ENCODE results near the gene CLNK.

CLNK gene

GRCh38 chr4:10729366-10729765 is 44.8 kb upstream of the CLNK start:
- TF ChIP-seq SUZ12 (IDR thresholded peaks at IDR 0.05) (no peak), L3MBTL2 (conservative IDR thresholded peaks at IDR 0.05) (no peak), SP1 (IDR thresholded peaks at IDR 0.05) (no peak), FOXK2 (IDR thresholded peaks at IDR 0.05) (no peak), CTBP1 (IDR thresholded peaks at IDR 0.05; ENCODE audit: borderline replicate concordance) (no peak), FOXA1 (IDR thresholded peaks at IDR 0.05) (no peak), ARNT (IDR thresholded peaks at IDR 0.05) (no peak), FOXM1 (IDR thresholded peaks at IDR 0.05; ENCODE audit: borderline replicate concordance) (no peak), ELF4 (IDR thresholded peaks at IDR 0.05) (no peak), BHLHE40 (IDR thresholded peaks at IDR 0.05; ENCODE audit: borderline replicate concordance) (no peak), LEF1 (IDR thresholded peaks at IDR 0.05; ENCODE audit: borderline replicate concordance) (no peak), TARDBP (IDR thresholded peaks at IDR 0.05) (no peak), ZNF384 (IDR thresholded peaks at IDR 0.05) (no peak), HDGF (IDR thresholded peaks at IDR 0.05; ENCODE audit: borderline replicate concordance) (no peak)
- ChIA-PET POLR2A (no interaction called here), CTCF (no interaction called here)
- no peak for DNase-seq (ENCODE audit: extremely low spot score)

GRCh38 chr4:10728016-10728415 is 43.4 kb upstream of the CLNK start:
- CTCF ChIA-PET = no interaction called here
- TF ChIP-seq SP1 (IDR thresholded peaks at IDR 0.05) (no peak), ARNT (IDR thresholded peaks at IDR 0.05) (no peak), CTBP1 (IDR thresholded peaks at IDR 0.05; ENCODE audit: borderline replicate concordance) (no peak), HDGF (IDR thresholded peaks at IDR 0.05; ENCODE audit: borderline replicate concordance) (no peak), FOXA1 (IDR thresholded peaks at IDR 0.05) (no peak), L3MBTL2 (conservative IDR thresholded peaks at IDR 0.05) (no peak), PKNOX1 (IDR thresholded peaks at IDR 0.05) (no peak), ZNF384 (IDR thresholded peaks at IDR 0.05) (no peak), NFRKB (IDR thresholded peaks at IDR 0.05) (no peak), FOXK2 (IDR thresholded peaks at IDR 0.05) (no peak), LEF1 (IDR thresholded peaks at IDR 0.05; ENCODE audit: borderline replicate concordance) (no peak)
- DNase-seq (ENCODE audit: extremely low spot score) = no peak
- POLR2A ChIA-PET = no interaction called here

- no peak for DNase-seq (ENCODE audit: extremely low spot score)
- TF ChIP-seq TARDBP (IDR thresholded peaks at IDR 0.05) (no peak), FOXA1 (IDR thresholded peaks at IDR 0.05) (no peak), SP1 (IDR thresholded peaks at IDR 0.05) (no peak), FOXM1 (IDR thresholded peaks at IDR 0.05; ENCODE audit: borderline replicate concordance) (no peak), ARNT (IDR thresholded peaks at IDR 0.05) (no peak)
- ChIA-PET POLR2A (no interaction called here), CTCF (no interaction called here)
Observed at GRCh38 chr4:10727140-10727880, 42.7 kb upstream of the CLNK start.

- ChIA-PET POLR2A (no interaction called here), CTCF (no interaction called here)
- no peak for DNase-seq (ENCODE audit: extremely low spot score)
- TF ChIP-seq BHLHE40 (IDR thresholded peaks at IDR 0.05; ENCODE audit: borderline replicate concordance) = no peak
- no peak for TF ChIP-seq CTBP1 (IDR thresholded peaks at IDR 0.05; ENCODE audit: borderline replicate concordance)
- no peak for TF ChIP-seq NFRKB (IDR thresholded peaks at IDR 0.05)
- no peak for TF ChIP-seq PKNOX1 (IDR thresholded peaks at IDR 0.05)
- no peak for TF ChIP-seq ELF4 (IDR thresholded peaks at IDR 0.05)
- TF ChIP-seq FOXM1 (IDR thresholded peaks at IDR 0.05; ENCODE audit: borderline replicate concordance) = no peak
- TF ChIP-seq SP1 (IDR thresholded peaks at IDR 0.05) = no peak
- no peak for TF ChIP-seq FOXA1 (IDR thresholded peaks at IDR 0.05)
- TF ChIP-seq FOXK2 (IDR thresholded peaks at IDR 0.05) = no peak
- TF ChIP-seq L3MBTL2 (conservative IDR thresholded peaks at IDR 0.05) = no peak
- no peak for TF ChIP-seq SUZ12 (IDR thresholded peaks at IDR 0.05)
Observed at GRCh38 chr4:10722957-10723356, 38.4 kb upstream of the CLNK start.

GRCh38 chr4:10721616-10722015 is 37.0 kb upstream of the CLNK start:
- CTCF ChIA-PET = no interaction called here
- no peak for DNase-seq (ENCODE audit: extremely low spot score)
- TF ChIP-seq TARDBP (IDR thresholded peaks at IDR 0.05) = no peak
- no peak for TF ChIP-seq FOXA1 (IDR thresholded peaks at IDR 0.05)
- TF ChIP-seq LEF1 (IDR thresholded peaks at IDR 0.05; ENCODE audit: borderline replicate concordance) = no peak
- POLR2A ChIA-PET = no interaction called here

- DNase-seq (ENCODE audit: extremely low spot score) = no peak
- TF ChIP-seq ARNT (IDR thresholded peaks at IDR 0.05) = no peak
- no peak for TF ChIP-seq ZNF384 (IDR thresholded peaks at IDR 0.05)
- TF ChIP-seq TARDBP (IDR thresholded peaks at IDR 0.05) = no peak
- no peak for TF ChIP-seq FOXM1 (IDR thresholded peaks at IDR 0.05; ENCODE audit: borderline replicate concordance)
- no peak for TF ChIP-seq FOXA1 (IDR thresholded peaks at IDR 0.05)
- no peak for TF ChIP-seq NFRKB (IDR thresholded peaks at IDR 0.05)
- TF ChIP-seq FOXK2 (IDR thresholded peaks at IDR 0.05) = no peak
- CTCF ChIA-PET = no interaction called here
- POLR2A ChIA-PET = no interaction called here
Observed at GRCh38 chr4:10716163-10716562, 31.6 kb upstream of the CLNK start.

GRCh38 chr4:10715696-10716095 is 31.1 kb upstream of the CLNK start:
- ChIA-PET POLR2A (no interaction called here), CTCF (no interaction called here)
- DNase-seq (ENCODE audit: extremely low spot score) = no peak
- TF ChIP-seq ELF4 (IDR thresholded peaks at IDR 0.05) = no peak

- POLR2A ChIA-PET = no interaction called here
Observed at GRCh38 chr4:10715135-10715534, 30.6 kb upstream of the CLNK start.

More at GRCh38 chr4:10715135-10715534, 30.6 kb upstream of the CLNK start:
- TF ChIP-seq HDGF (IDR thresholded peaks at IDR 0.05; ENCODE audit: borderline replicate concordance) (no peak), FOXM1 (IDR thresholded peaks at IDR 0.05; ENCODE audit: borderline replicate concordance) (no peak), PKNOX1 (IDR thresholded peaks at IDR 0.05) (no peak), ELF4 (IDR thresholded peaks at IDR 0.05) (no peak), SP1 (IDR thresholded peaks at IDR 0.05) (no peak), ARNT (IDR thresholded peaks at IDR 0.05) (no peak)
- CTCF ChIA-PET = no interaction called here
- no peak for DNase-seq (ENCODE audit: extremely low spot score)
